IPS-NIHi11 (cell line): ENCODE measurements around the gene SOST.
A peak's percentile ranks its signal among the peaks of the same experiment; 100 is the strongest.

Experiments used
- DNase-seq: peaks from one replicate; pipeline ENCODE4 v3.0.0; 2012; ENCODE audit warnings: mixed read lengths, low spot score

The SOST gene

GRCh38 chr17:43774304-43775250, 16.0 kb upstream of the SOST start:
- DNase-seq: no peak

GRCh38 chr17:43772877-43773648, 14.5 kb upstream of the SOST start:
- no peak for DNase-seq

GRCh38 chr17:43771463-43771862, 12.9 kb upstream of the SOST start:
- DNase-seq: no peak

GRCh38 chr17:43770957-43771356, 12.4 kb upstream of the SOST start:
- DNase-seq: no peak

- DNase-seq: no peak
Observed at GRCh38 chr17:43769859-43770258, 11.3 kb upstream of the SOST start.

- no peak for DNase-seq
Observed at GRCh38 chr17:43769426-43769825, 10.8 kb upstream of the SOST start.

GRCh38 chr17:43768943-43769342, 10.4 kb upstream of the SOST start:
- no peak for DNase-seq

- no peak for DNase-seq
Observed at GRCh38 chr17:43768382-43768781, 9.8 kb upstream of the SOST start.

GRCh38 chr17:43767713-43768059, 9.1 kb upstream of the SOST start:
- no peak for DNase-seq

GRCh38 chr17:43767053-43767712, 8.6 kb upstream of the SOST start:
- DNase-seq: no peak

GRCh38 chr17:43766413-43767052, 7.9 kb upstream of the SOST start:
- DNase-seq: peak; percentile 71

GRCh38 chr17:43760254-43760852, 1.8 kb upstream of the SOST start:
- peak; percentile 92 for DNase-seq

- DNase-seq: no peak
Observed at GRCh38 chr17:43759836-43760235, 1.2 kb upstream of the SOST start.

GRCh38 chr17:43758086-43758485, 505 bp downstream of the SOST start:
- no peak for DNase-seq

GRCh38 chr17:43757171-43757660, 1.4 kb downstream of the SOST start:
- DNase-seq: no peak

GRCh38 chr17:43756201-43756600, 2.4 kb downstream of the SOST start:
- DNase-seq: no peak

GRCh38 chr17:43755389-43755875, 3.2 kb downstream of the SOST start:
- peak; percentile 79 for DNase-seq

- no peak for DNase-seq
Observed at GRCh38 chr17:43754947-43755346, 3.6 kb downstream of the SOST start.

- DNase-seq: no peak
Observed at GRCh38 chr17:43753493-43754129, 5.0 kb downstream of the SOST start.

- no peak for DNase-seq
Observed at GRCh38 chr17:43750153-43750552, 8.4 kb downstream of the SOST start.

GRCh38 chr17:43745541-43745940, 13.1 kb downstream of the SOST start:
- peak; percentile 63 for DNase-seq
